Suppressor macrophage (primary cell): ENCODE data around the gene IFT57.
"Not testable (repeated sequence)": the region's sequence is repeated elsewhere in the genome, so short reads cannot be mapped to it uniquely, and the experiment has no call there.

ENCODE experiments used
- DNase-seq, 4 experiments: peaks; one replicate each; pipeline ENCODE4 v3.0.0-alpha.2; 2020 to 2022
- total RNA-seq, 17 experiments: gene quantifications; one replicate each; lab custom pipeline; 2026; ENCODE audit warnings: mixed read lengths in 6 of 17, inconsistent platforms in 3 of 17; lab: John Stamatoyannopoulos, UW

The IFT57 gene
- total RNA-seq, result 4.3 to 13.4 (median 8.0) reads per million in 17 experiments

GRCh38 chr3:108221911-108222852 lies at the start of gene IFT57:
Gene IFT57, minus strand, starts transcription at chr3:108222424. Its CDS starts 102 bp downstream, at chr3:108222322.
- peak; percentile 94 to 97 (median 96) for DNase-seq

GRCh38 chr3:108271626-108272025 lies 49.4 kb upstream of the IFT57 start:
- DNase-seq, result no peak

- not testable (repeated sequence) for DNase-seq
Measured at GRCh38 chr3:108268235-108268634, 46.0 kb upstream of the IFT57 start.

- DNase-seq, result not testable (repeated sequence)
Measured at GRCh38 chr3:108264534-108265298, 42.5 kb upstream of the IFT57 start.

- no peak for DNase-seq
Measured at GRCh38 chr3:108255131-108255530, 32.9 kb upstream of the IFT57 start.

- no peak for DNase-seq
Measured at GRCh38 chr3:108251844-108252243, 29.6 kb upstream of the IFT57 start.

GRCh38 chr3:108251265-108251664 lies 29.0 kb upstream of the IFT57 start:
- DNase-seq, result no peak

- DNase-seq, result no peak
Measured at GRCh38 chr3:108250626-108251025, 28.4 kb upstream of the IFT57 start.

GRCh38 chr3:108243243-108243642 lies 21.0 kb upstream of the IFT57 start:
- DNase-seq, result no peak

- no peak for DNase-seq
Measured at GRCh38 chr3:108242776-108243175, 20.6 kb upstream of the IFT57 start.

- DNase-seq, result no peak
Measured at GRCh38 chr3:108241721-108242120, 19.5 kb upstream of the IFT57 start.

GRCh38 chr3:108241146-108241545 lies 18.9 kb upstream of the IFT57 start:
- DNase-seq, result peak in 1 of 4 experiments; percentile 32

GRCh38 chr3:108239082-108239481 lies 16.9 kb upstream of the IFT57 start:
- no peak for DNase-seq

GRCh38 chr3:108235290-108235689 lies 13.1 kb upstream of the IFT57 start:
- DNase-seq, result no peak

- DNase-seq, result no peak
Measured at GRCh38 chr3:108234387-108234957, 12.2 kb upstream of the IFT57 start.

GRCh38 chr3:108228286-108228685 lies 6.1 kb upstream of the IFT57 start:
- DNase-seq, result no peak

- peak in 1 of 4 experiments; percentile 7 for DNase-seq
Measured at GRCh38 chr3:108227131-108227530, 4.9 kb upstream of the IFT57 start.

GRCh38 chr3:108225221-108225620 lies 3.0 kb upstream of the IFT57 start:
- DNase-seq, result no peak

GRCh38 chr3:108223928-108224327 lies 1.7 kb upstream of the IFT57 start:
- peak; percentile 39 to 80 (median 61) for DNase-seq

GRCh38 chr3:108222853-108223565 lies 785 bp upstream of the IFT57 start:
- peak in 2 of 4 experiments; percentile 12 to 21 for DNase-seq

- DNase-seq, result no peak
Measured at GRCh38 chr3:108221393-108221792, 831 bp downstream of the IFT57 start.

GRCh38 chr3:108219336-108219735 lies 2.9 kb downstream of the IFT57 start:
- DNase-seq, result no peak
